Measurements from ENCODE around the gene ZNRF1.

ZNRF1 gene

DNA sequence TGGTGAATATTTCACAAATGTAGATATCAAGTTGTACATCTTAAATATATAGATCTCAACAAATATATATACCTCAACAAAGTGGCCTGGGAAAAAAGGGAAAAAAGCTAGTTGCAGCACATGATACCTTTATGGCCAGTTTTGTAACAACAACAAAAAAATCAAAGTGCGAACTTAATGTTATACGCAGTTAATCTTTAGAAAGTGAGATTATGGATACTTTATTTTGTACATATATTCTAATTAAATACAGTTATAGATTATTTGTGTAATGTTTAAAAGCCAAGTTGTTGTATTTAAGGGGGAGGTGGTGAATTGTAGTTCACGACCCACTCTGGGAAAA is 149.1 kb downstream of the ZNRF1 start:
- TF ChIP-seq, protein P1, sequence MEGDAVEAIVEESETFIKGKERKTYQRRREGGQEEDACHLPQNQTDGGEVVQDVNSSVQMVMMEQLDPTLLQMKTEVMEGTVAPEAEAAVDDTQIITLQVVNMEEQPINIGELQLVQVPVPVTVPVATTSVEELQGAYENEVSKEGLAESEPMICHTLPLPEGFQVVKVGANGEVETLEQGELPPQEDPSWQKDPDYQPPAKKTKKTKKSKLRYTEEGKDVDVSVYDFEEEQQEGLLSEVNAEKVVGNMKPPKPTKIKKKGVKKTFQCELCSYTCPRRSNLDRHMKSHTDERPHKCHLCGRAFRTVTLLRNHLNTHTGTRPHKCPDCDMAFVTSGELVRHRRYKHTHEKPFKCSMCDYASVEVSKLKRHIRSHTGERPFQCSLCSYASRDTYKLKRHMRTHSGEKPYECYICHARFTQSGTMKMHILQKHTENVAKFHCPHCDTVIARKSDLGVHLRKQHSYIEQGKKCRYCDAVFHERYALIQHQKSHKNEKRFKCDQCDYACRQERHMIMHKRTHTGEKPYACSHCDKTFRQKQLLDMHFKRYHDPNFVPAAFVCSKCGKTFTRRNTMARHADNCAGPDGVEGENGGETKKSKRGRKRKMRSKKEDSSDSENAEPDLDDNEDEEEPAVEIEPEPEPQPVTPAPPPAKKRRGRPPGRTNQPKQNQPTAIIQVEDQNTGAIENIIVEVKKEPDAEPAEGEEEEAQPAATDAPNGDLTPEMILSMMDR (IDR thresholded peaks at IDR 0.05; ENCODE audit: low read depth, low read length, missing control alignments) = no peak
- H3K4me3 ChIP-seq (ENCODE audit: low read depth, low read length) = peak overlapping the region; percentile 97
- in situ Hi-C loops (cut with HindIII; ENCODE audit: low sequenced_read_pairs) = no loop called here
- no peak for DNase-seq (ENCODE audit: low read depth)

DNA sequence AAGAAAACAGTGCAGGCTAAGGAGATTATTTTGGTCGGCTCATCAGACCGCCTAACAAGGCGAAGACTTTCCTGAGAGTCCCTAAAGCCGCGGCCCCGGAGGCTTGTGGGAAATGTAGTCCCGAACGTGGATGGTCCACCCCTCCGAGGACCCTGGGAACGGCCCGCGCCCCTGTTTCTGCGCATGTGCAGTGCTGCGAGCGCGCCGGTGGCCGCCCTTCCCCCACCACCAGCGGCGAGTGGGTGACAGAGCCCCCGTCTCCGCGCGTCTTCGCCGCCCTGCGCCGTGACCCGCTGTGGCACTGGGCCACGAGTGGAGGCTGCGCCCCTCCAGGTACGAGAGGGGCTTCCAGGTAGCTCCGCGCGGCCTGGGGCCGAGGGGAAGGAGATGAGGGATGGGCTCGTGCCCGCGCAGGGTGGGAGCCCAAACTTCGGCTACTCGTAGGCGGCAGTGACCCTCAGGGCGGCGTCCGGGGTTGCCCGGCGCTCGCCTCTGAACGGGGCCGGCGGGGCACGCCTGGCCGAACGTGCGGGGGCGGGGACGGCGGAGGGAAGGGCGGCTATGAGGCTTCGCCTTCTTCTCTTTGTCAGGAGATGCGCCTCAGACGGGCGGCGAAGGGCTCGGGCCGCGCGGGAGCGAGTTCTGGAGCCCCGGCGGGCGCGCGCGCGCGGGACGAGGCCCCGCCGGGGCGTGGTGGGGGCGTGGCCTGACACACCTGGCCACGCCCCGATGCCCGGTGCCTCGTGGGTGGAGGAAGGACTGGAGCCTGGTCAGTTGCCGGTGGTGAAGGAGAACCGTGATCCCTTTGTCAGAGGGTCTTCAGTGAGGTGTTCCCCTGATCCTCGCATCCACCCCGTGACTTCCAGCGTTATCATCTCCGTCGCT is 149.7 kb downstream of the ZNRF1 start, which contains the start of gene ZFP1:
ZFP1 (plus strand) TSS at position 214 of the 885 bp plus-strand sequence. CDS start 4,428 bp downstream, outside the sequence.
- H3K4me3 ChIP-seq (ENCODE audit: low read depth, low read length) = peak within 1 kb of the TSS; percentile 97
- in situ Hi-C loops (cut with HindIII; ENCODE audit: low sequenced_read_pairs) = no loop called here
- TF ChIP-seq, protein P1 (IDR thresholded peaks at IDR 0.05; ENCODE audit: low read depth, low read length, missing control alignments) = no peak
- peak; percentile 80 for DNase-seq (ENCODE audit: low read depth)

DNA sequence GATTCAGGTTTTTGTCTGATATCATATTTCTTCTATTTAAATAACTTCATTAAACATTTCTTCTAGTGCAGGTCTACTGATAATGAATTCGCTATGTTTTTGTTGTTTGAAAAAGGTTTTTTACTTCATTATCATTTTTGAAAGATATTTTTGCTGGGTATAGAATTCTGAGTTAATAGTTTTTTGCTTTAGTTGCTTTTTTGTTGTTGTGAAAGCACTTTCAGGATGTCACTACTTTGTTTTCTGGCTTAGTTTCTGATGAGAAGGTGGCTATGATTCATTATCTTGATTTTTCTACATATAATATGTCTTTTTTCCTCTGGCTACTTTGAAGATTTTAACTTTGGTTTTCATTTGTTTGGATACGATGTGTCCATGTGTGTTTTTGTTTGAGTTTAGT is 153.0 kb downstream of the ZNRF1 start:
- no peak overlapping the region for H3K4me3 ChIP-seq (ENCODE audit: low read depth, low read length)
- TF ChIP-seq, protein P1 (IDR thresholded peaks at IDR 0.05; ENCODE audit: low read depth, low read length, missing control alignments) = no peak
- in situ Hi-C loops (cut with HindIII; ENCODE audit: low sequenced_read_pairs) = no loop called here
- DNase-seq (ENCODE audit: low read depth) = no peak

DNA sequence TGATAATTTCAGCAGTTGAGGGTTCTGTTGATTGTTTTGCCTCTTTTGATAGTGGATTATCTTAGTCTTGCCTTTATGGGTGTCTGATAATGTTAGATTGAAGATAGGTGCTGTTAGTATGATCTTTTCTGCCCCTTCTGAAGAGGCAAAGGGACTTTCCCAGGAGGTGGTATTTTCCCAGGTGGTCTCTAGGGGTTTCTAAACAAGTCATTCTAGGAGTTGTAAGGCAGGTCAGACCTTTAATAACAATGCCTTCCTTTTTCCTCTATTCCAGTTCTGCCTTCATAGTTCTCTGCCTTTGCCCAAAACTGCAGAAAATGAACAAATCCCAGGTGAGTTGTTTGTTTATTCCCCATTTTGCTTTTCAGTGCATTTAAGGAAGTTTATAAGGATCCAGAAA is 153.8 kb downstream of the ZNRF1 start:
- H3K4me3 ChIP-seq (ENCODE audit: low read depth, low read length) = no peak overlapping the region
- DNase-seq (ENCODE audit: low read depth) = no peak
- in situ Hi-C loops (cut with HindIII; ENCODE audit: low sequenced_read_pairs) = no loop called here
- TF ChIP-seq, protein P1 (IDR thresholded peaks at IDR 0.05; ENCODE audit: low read depth, low read length, missing control alignments) = no peak

DNA sequence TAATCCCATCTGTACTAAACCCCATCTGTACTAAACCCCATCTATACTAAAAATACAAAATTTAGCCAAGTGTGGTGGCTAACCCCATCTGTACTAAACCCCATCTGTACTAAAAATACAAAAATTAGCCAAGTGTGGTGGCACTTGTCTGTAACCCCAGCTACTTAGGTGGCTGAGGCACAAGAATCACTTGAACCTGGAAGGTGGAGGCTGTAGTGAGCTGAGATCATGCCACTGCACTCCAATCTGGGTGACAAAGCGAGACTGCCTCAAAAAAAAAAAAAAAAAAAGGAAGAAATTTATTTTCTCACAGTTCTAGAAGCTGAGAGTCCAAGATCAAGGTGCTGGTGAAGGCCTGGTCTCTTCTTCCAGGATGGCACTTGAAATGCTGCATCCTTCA is 161.6 kb downstream of the ZNRF1 start:
- no peak overlapping the region for H3K4me3 ChIP-seq (ENCODE audit: low read depth, low read length)
- DNase-seq (ENCODE audit: low read depth) = no peak
- in situ Hi-C loops (cut with HindIII; ENCODE audit: low sequenced_read_pairs) = no loop called here
- TF ChIP-seq, protein P1 (IDR thresholded peaks at IDR 0.05; ENCODE audit: low read depth, low read length, missing control alignments) = no peak
